ENCODE results near the gene S1PR4. TPM values are rescaled to one million over a fixed set of nuclear protein-coding genes. Genes with fewer than 3 reads are reported as not detected.

Gene S1PR4
- total and polyA plus RNA-seq, 9 of the 15 experiments (the other 6 are each of a cell fraction or from before 2014, with no cell fraction given) = 0.27 TPM; not detected in 8

DNA sequence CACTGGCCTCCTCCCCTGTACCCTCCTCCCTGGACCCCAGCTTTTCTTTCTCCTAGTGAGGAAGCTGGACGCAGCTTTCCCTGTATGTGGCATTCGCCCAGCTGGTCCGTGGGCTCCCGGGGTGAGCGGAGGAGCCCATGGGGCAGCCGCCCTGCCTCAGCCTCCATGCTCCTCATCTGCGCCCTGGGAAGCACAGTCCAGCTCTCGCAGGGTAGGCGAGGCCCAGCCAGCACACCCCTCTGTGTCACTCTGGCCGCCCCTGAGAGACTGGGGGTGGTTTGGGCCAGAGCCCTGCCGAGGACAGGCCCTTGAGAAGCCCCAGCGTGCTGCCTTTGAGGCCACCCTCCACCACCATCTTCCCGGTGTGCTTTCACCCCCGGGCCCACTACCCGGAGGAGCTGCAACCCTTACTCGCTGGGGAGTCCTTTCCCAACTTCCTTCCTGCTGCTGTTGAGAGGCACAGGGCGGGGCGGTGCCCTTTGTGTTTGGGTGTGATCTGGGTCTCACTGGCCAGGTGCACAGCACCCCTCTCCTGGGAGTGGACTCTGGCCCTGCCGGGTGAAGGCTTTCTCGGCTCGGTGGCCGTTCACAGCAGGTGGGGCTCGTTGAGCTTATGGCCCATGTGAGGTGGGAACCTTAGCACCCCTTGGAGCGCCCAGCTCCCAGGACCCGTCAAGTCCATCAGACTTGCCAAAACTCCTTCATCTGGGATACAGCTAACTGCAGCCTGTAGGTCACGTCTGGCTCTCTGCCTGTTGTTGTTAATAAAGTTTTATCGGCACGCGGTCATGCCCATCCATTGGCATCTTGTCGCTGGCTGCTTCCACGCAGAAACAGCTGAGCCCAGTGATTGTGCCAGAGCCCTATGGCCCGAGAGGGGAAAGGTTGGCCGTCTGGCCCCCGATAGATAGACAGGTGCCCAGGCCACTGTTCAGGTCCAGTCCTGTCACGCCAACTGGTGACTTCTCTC lies 10.3 kb downstream of the S1PR4 start:
- Histone ChIP-seq H3K9ac (ENCODE audit: insufficient read depth in 1 of 2, low read depth in 2 of 2, low read length in 2 of 2) (peak overlapping the region; percentile 17 to 99; a peak in 3 of 4 replicates), H3K36me3 (ENCODE audit: control insufficient read depth, insufficient read depth, low read length) (peaks cover 66% of the 10 kb centered on the region; the same call in 2 of the 3 replicates), H3K4me2 (ENCODE audit: insufficient read depth, low read length) (no peak overlapping the region), H3K9me1 (ENCODE audit: control insufficient read depth, insufficient read depth, low read length) (no peaks in the 10 kb centered on the region), H3K27ac (ENCODE audit: extremely low read depth, low read depth, low read length) (no peak overlapping the region; the same call in 2 of the 3 replicates), H3K4me3 (no peak overlapping the region), H2AFZ (ENCODE audit: low read depth, low read length) (no peak overlapping the region), H3K27me3 (ENCODE audit: control insufficient read depth in 2 of 2, insufficient read depth in 2 of 2, low read length in 2 of 2) (no peaks in the 10 kb centered on the region), H4K20me1 (replicated peaks; ENCODE audit: control insufficient read depth, insufficient read depth, low read length) (peaks cover 33% of the 10 kb centered on the region; the same call in 1 of the 2 replicates), H3K9me3 (replicated peaks; ENCODE audit: control insufficient read depth, insufficient read depth, low read depth, low read length) (no peaks in the 10 kb centered on the region), H3K79me2 (ENCODE audit: control insufficient read depth, insufficient read depth, low read length) (peaks cover 79% of the 10 kb centered on the region), H3K4me1 (replicated peaks in 1 of 2; ENCODE audit: control insufficient read depth in 2 of 2, insufficient read depth in 2 of 2, low read length in 2 of 2) (peaks cover 32 to 91% of the 10 kb centered on the region in 2 experiments)
- ChIA-PET POLR2A (interaction anchor here (0.6 kb wide), 1 partner anchor 313 kb away, joined by 3 read pairs; no protein-coding TSS in a partner anchor), CTCF (ENCODE audit: low intra/inter-chr PET ratio) (no interaction called here)
- ATAC-seq (no peak), DNase-seq (ENCODE audit: extremely low read depth in 1 of 4, low spot score in 3 of 4) (no peak), FAIRE-seq (no peak)
- WGBS (ENCODE audit: insufficient coverage, low coverage, missing lambda C conversion rate) = 88% methylated on average over 35 of the region's 35 CpGs
- intact Hi-C loops (cut with micrococcal nuclease) = no loop called here
- BruUV-seq (replicated peaks) = no TSS peak
- in situ Hi-C loops (cut with MboI) = no loop called here
- TF ChIP-seq, protein P1, sequence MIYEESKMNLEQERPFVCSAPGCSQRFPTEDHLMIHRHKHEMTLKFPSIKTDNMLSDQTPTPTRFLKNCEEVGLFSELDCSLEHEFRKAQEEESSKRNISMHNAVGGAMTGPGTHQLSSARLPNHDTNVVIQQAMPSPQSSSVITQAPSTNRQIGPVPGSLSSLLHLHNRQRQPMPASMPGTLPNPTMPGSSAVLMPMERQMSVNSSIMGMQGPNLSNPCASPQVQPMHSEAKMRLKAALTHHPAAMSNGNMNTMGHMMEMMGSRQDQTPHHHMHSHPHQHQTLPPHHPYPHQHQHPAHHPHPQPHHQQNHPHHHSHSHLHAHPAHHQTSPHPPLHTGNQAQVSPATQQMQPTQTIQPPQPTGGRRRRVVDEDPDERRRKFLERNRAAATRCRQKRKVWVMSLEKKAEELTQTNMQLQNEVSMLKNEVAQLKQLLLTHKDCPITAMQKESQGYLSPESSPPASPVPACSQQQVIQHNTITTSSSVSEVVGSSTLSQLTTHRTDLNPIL (CRISPR knock-in tag; IDR thresholded peaks at IDR 0.05) = no peak
- TF ChIP-seq MBD2 (IDR thresholded peaks at IDR 0.05; ENCODE audit: borderline replicate concordance, low read depth) (no peak), SRSF9 (IDR thresholded peaks at IDR 0.05; ENCODE audit: borderline replicate concordance, low read depth, low read length) (no peak)
- TF ChIP-seq, protein P2, sequence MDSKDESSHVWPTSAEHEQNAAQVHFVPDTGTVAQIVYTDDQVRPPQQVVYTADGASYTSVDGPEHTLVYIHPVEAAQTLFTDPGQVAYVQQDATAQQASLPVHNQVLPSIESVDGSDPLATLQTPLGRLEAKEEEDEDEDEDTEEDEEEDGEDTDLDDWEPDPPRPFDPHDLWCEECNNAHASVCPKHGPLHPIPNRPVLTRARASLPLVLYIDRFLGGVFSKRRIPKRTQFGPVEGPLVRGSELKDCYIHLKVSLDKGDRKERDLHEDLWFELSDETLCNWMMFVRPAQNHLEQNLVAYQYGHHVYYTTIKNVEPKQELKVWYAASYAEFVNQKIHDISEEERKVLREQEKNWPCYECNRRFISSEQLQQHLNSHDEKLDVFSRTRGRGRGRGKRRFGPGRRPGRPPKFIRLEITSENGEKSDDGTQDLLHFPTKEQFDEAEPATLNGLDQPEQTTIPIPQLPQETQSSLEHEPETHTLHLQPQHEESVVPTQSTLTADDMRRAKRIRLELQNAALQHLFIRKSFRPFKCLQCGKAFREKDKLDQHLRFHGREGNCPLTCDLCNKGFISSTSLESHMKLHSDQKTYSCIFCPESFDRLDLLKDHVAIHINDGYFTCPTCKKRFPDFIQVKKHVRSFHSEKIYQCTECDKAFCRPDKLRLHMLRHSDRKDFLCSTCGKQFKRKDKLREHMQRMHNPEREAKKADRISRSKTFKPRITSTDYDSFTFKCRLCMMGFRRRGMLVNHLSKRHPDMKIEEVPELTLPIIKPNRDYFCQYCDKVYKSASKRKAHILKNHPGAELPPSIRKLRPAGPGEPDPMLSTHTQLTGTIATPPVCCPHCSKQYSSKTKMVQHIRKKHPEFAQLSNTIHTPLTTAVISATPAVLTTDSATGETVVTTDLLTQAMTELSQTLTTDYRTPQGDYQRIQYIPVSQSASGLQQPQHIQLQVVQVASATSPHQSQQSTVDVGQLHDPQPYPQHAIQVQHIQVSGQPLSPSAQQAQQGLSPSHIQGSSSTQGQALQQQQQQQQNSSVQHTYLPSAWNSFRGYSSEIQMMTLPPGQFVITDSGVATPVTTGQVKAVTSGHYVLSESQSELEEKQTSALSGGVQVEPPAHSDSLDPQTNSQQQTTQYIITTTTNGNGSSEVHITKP (IDR thresholded peaks at IDR 0.05; ENCODE audit: partially characterized antibody) = no peak

Measured in K562 (cell line).